HG03108 (cell line): ENCODE results near the gene SYNGAP1.

ENCODE experiments used
- ATAC-seq: cut with Tn5 transposase; IDR thresholded peaks from one replicate; pipeline ENCODE4 v1.9.1; 2021; ENCODE audit warnings: moderate library complexity; ENCODE audit not compliant: unreplicated experiment

The SYNGAP1 gene

DNA sequence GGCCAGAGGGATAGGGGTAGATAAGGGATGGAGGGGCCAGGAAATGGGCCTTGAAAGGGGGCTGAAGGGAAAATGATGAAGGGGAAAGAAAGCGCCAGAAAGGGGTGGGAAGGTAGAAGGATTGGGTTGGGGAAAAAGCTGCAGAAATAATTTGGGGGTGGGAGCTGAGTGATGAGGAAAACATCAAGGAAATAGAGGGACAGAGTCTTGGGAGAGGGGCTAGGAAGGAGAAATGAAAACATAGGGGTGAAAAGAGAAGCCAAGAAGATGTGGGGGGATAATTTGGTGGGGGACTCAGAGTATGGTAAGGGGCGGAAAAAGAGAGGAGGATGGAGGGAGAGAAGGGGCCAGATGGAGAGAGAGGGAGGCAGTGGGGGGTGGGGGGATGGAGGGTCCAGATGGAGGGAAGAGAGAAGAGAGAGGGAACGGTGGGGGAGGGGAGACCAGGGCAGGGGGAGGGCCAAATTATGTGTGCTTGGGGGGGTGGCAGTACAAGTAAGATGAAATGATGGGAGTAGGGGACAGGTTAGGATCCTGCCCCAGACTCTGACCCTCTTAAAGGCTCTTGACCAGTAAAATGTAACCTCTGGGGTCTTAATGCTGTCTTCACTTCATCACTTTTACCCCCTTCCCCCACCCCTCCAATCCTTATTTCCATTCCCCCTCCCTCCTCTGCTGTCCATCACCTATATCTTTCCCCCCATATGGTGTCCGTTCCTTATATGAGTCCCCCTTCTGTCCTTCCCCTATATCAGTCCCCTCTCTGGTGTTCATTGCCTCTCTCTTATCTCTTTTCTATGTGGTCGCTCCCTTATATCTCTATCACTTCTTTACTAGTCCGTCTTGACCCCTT is 852 bp downstream of the SYNGAP1 start:
- ATAC-seq = no peak

DNA sequence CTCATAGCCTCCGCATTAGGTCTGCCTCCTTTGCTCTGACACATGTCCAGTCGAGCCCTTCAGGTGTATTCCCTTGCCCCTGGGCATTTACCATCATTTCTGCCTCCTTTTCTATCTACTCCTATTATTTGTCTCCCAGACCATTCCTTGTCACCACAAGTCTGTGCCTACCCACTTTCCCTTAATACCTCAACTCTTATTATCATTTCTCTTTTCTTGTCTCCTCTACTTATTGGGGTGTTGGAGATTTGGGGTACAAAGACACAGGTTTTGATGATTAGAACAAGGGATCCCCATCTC is 1.4 kb downstream of the SYNGAP1 start:
- ATAC-seq = no peak

DNA sequence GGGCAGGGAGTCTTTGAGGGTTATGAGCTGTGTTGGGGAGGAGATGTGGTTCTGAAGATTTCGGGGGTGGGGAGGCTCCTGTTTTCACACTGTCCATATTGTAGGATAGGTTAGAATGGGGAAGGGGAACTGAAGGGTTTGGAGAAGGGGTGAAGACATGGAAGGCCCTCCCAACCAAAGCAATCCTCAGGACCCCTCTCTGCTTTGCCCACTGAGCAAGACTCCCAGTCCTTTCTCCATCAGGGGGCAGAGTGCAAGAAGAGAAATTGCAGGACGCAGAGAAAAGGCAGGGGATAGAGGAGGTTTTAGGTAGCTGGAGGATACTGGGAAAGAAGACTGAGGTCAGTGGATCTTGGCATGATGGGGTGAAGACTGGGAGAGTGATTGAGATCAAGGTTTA is 3.9 kb downstream of the SYNGAP1 start:
- ATAC-seq = no peak

DNA sequence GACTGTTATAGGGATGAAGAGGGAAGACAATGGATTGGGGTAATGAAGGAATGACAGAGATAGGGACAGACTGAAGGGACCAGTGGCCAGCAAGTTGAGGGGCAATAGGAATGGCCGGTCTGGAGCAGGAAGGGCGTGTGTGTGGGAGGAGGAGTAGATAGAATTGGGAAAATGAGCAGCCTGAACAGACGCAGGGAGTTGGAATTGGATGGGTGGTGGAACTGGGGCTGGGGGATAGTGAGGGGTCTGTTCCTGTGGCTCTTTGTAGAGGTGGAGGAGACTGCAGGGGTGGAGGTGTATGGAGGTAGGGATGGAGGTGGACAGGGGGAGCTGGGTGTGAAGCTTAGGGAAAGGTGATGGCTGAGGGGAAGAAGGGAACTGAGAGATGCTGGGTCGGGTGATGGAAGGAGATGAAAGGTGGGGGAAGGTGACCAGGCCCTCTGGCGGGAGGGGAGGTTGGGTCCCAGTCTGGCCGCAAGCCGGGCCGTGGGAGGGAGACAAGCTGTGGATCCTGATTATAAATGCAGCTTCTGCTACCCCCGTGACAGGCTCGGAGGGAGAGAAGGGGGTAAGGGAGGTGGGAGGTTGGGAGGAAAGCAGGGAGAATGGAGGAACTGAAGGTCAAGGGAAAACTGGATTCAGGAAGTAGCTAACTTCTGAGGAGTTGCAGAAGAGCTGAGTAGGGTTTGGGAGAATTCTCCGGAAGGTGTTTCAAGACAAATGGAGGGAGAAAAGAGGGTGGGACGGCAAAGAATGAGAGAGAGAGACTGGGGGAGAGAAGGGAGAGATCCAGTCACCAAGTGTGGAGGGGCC is 5.2 kb downstream of the SYNGAP1 start:
- no peak for ATAC-seq

- no peak for ATAC-seq
Measured at GRCh38 chr6:33425668-33426577, 6.1 kb downstream of the SYNGAP1 start.

DNA sequence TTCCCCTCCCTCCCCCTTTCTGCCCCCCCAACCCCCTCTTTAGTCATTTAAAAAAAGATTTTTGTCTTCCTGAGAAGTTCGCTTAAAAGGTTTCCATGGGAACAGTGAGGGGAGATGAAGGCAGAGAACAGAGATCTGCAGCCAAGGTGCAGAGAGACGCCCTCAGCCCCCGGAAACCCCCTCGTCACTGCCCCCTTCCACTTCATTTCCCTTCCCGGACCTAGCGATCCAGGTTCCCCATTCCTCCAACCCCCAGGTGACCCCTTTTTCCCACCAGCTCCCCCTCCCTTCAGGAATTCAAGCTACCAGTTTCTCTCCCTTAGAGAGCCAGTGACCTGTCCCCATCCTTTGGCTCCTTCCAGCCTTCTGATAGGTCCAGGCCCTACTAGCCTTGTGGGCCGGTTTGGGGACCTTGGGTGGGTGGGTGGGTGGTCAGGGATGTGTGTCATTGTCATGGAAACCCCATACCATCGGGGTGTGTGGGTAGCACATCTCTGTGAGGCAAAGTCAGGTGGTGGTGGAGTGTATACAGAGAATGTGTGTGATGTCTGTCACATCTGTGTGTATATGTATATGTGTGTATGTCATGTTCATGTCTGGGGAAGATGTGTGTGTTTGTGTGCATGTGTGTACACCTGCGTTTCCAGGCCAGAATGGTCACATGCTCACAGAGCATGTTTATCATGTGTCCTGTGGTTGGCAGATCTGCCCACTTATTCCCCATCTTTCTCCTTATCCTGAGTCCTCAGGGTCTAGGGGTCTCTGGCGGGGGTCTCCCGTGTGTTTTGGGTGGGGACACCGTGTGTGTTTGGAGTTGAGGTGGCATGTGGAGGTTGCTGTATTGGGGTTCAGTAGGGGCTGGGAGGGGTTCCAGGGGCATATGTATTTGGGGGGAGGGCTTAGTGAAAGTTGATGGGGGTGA is 7.0 kb downstream of the SYNGAP1 start:
- ATAC-seq = no peak

DNA sequence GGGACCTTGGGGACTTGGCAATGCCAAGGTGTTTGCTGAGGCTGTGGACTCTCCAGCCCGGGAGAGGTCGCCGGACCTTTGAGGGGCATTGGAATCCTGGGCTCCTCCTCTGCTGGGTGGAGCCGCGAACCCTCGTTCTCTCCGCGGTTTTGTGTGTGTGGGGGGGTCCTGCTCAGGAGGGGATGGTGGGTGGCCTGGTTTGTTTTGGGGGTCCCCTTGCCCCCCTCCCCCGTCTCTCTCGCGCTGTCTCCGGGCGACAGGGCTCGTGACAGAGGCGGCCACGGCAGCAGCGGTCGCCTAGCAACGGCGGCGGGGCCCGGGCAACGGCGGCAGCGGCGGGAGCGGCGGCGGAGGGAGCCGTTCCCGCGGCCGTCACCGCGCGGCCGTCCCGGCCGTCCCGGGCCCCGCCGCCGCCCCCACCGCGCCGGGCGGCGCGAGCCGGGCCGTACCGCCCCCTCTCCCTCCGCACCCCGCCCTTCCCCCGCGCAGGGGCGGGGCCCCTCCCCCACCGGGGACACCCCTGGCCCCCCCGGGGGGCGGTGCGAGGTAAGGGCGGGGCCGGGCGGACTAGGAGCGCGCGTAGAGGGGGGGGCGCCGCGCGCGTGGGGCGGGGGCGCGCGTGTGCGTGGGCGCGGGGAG is 7.8 kb downstream of the SYNGAP1 start:
- ATAC-seq = no peak

DNA sequence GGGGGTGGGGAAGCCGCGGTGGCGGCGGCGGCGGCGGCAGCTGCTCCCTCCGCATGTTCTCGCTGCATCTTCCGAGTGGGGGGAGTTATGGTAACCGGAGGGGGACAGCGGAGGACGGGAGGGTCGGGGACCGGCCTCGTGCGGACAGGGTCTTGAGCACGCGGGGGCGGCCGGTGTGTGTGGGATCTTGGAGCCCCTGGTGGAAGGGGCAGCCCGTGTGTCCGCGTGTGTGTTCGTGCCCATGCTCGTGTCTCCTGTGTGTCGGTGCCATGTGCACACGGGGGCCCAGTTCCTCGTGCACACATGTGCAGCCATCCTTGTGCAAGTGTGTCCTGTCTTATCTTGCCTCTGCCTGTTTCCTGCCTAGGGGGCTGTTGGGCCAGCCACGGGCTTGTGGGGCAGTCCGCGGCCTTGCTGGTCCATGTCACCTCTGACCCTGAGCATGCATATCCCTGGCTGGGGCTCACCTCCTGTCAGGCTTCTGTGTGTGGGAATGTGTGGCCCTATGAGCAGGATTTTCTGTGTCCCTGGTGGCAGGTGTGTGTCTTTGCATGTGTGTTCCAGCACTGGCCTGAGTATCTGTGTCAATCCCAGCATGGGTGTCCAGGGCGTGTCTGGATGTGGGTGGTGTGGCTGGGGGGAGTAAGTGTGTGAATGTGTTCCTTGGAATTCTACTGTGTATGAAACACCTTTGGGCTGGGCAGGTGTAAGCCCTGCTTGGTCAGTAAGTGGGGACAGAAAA is 8.5 kb downstream of the SYNGAP1 start:
- ATAC-seq = no peak

DNA sequence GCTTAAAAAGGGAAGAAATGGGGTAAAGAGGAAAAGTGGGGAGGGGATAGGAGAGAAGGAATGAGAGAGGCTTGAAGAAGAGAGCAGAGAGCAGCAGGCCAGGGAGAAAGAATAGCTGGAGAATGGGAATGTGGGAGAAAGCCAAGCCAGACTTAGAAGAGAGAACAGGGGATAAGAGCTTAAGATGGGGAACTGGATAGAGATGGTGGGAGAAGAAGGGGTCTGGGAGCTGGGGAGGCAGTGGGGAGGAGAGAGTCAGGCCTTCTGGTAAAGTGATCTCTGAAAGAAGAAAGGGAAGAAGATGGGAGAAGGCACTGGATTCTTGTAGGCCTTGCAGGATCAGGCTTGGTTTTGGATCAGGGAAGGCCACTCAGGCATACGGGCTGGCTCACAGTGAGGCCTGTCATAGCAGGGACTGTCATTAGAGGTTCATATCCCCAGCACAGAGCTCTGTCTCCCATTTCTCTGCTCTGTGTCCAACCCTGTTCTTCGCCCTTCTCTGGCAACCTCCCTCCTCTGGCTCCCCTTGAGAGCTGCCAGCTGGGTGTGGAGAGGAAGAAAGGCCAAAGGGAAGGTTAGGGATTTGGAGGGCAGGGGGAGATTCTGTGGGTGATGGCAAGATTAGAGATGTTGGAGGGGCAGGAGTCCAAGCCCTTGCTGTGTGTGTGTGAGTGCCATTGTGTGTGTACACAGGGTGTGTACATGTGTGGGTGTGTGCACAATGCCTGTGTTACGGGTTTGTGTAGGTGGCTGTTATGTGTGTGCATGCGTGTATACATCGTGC is 9.3 kb downstream of the SYNGAP1 start:
- ATAC-seq = no peak

GRCh38 chr6:33429750-33430052 is 9.8 kb downstream of the SYNGAP1 start:
- no peak for ATAC-seq

DNA sequence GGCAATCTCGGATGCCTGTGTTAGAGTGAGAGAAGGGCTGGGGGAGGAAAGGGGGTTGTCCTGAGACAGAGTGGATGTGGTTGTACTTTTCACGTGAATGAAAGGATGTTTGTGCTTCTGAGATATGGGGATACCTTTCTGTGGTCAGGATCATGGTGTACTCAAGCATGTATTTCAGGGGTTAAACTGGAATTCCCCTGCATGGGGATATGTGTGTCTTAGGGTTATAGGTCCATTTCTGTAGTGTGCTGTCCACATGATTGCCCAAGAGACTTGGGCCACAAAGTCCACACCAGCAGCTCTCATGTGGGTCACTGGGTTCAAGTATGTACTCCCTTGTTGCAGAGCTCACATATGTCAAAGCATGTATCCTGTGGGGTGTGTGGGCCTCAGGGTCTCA is 10.5 kb downstream of the SYNGAP1 start:
- ATAC-seq = no peak

- ATAC-seq = no peak
Measured at GRCh38 chr6:33430991-33431879, 11.4 kb downstream of the SYNGAP1 start.

- no peak for ATAC-seq
Measured at GRCh38 chr6:33431880-33432541, 12.1 kb downstream of the SYNGAP1 start.

DNA sequence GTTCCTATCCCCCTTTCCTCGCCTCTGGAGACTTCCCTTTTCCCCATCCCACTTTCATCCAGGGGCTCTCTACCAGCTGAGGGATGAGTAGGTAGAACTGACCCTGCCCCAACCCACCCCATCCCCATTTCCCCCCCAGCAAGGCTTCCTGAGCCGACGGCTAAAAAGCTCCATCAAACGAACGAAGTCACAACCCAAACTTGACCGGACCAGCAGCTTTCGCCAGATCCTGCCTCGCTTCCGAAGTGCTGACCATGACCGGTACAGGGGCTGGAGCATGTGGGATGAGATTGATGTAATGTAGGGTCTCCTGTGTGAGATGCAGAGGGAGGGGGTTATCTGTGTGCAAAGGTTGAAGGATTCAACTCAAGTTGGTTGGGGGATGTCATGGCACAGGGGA is 12.7 kb downstream of the SYNGAP1 start:
- no peak for ATAC-seq

DNA sequence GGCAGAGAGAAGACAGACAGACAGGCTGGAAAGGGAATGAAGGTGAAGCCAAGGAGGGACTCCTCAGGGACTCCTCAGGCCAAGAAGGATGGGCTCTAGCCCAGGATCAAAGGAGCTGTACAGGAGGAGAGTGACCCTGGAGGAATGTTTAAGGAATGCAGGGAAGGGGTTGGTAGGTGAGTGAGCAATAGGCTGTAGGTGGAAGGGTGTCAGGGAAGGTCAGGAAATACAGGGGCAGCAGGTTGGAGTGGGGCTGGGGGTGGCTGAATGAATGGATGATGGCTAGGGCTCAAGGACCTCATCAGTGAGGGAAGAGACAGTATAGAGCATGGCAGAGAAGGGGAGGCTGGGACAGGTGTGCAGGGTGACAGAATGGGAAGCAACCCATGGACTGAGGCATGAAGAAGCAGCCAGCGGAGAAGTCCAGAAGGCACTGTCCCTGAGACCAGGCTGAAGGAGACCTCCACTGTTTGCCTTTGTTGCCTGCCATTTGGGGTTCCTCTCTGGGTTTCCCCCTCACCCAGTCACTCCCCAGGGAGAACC is 13.2 kb downstream of the SYNGAP1 start:
- ATAC-seq = no peak

- no peak for ATAC-seq
Measured at GRCh38 chr6:33433544-33434191, 13.8 kb downstream of the SYNGAP1 start.
